ENCODE measurements around the gene PPP1R13B.
"Not testable (repeated sequence)": the region's sequence is repeated elsewhere in the genome, so short reads cannot be mapped to it uniquely, and the experiment has no call there.

PPP1R13B gene, protein sequence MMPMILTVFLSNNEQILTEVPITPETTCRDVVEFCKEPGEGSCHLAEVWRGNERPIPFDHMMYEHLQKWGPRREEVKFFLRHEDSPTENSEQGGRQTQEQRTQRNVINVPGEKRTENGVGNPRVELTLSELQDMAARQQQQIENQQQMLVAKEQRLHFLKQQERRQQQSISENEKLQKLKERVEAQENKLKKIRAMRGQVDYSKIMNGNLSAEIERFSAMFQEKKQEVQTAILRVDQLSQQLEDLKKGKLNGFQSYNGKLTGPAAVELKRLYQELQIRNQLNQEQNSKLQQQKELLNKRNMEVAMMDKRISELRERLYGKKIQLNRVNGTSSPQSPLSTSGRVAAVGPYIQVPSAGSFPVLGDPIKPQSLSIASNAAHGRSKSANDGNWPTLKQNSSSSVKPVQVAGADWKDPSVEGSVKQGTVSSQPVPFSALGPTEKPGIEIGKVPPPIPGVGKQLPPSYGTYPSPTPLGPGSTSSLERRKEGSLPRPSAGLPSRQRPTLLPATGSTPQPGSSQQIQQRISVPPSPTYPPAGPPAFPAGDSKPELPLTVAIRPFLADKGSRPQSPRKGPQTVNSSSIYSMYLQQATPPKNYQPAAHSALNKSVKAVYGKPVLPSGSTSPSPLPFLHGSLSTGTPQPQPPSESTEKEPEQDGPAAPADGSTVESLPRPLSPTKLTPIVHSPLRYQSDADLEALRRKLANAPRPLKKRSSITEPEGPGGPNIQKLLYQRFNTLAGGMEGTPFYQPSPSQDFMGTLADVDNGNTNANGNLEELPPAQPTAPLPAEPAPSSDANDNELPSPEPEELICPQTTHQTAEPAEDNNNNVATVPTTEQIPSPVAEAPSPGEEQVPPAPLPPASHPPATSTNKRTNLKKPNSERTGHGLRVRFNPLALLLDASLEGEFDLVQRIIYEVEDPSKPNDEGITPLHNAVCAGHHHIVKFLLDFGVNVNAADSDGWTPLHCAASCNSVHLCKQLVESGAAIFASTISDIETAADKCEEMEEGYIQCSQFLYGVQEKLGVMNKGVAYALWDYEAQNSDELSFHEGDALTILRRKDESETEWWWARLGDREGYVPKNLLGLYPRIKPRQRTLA

GRCh38 chr14:103847451-103848174 is at the start of gene PPP1R13B:
Gene PPP1R13B (minus strand): TSS chr14:103847575. CDS start chr14:103847307, 268 bp downstream.
- DNase-seq: peak; percentile 95

GRCh38 chr14:103896578-103896977 is 49.2 kb upstream of the PPP1R13B start:
- no peak for DNase-seq

DNA sequence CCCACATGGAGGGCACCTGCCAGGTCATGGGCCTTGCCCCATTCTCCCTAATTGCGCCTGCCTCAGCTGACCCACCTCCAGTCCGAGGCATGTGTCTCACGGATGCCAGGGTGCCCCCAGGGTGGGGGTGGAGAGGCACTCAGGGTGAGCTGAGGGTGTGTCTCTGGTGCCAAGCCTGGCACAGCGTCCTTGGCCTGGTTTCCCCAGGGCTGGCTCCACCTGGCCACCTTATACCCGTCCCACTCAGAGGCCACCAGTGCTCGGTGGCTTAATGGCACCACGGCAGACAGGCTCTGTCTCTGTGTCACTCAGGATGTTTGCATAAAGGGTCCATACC is 47.3 kb upstream of the PPP1R13B start:
- no peak for DNase-seq

DNA sequence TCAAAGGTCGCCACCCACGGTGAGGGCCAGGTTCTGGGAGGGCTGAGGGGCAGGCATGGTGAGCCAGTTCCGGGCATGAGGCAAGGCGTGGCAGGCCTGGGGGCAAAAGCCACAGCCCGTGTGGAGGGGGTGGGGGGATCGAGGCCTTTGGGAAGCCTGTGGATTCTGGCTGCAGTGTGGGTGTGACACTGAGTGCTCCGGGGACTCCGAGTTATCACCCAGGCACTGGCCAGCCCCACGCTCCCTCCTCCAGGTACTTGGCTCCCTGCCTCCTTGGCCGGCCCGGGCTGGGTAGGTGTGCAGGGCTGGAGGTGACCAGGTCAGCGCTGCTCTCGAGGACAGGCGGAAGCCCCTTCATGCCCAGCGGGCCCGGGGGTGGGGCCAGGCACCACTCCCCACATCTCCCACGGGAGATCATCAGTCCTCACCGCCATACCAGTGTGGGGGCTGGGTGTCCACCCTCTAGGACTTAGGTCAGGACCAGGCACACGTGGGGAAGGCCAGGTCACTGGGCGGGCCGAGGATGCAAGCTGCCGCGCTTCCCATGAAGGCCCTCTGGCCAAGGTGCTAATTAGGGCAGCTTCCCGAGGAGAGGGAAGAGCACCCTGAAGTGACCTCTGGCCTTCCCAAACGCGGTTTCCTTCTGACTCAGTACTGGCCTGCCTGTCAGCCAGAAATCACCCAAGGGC is 46.8 kb upstream of the PPP1R13B start:
- DNase-seq: no peak

DNA sequence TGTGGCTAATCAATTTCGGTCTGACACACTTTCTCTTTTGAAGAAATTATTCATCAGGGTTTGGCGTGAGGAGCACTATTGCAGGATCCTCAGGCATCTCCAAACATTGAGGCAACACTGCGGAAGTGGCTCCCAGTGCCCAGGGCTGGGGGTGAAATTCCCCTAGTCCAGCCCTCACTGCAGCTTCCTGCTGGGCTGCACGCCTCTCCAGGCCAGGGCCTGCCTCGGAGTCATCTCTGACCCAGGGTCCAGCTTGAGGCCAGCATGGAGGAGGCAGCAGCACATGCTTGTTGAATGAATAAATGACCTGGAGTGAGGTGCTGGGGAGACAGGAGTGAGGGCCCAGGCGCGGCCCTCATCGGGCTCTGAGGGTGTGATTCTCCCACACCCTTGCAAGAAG is 44.9 kb upstream of the PPP1R13B start:
- DNase-seq: no peak

- no peak for DNase-seq
Observed at GRCh38 chr14:103891667-103892215, 44.4 kb upstream of the PPP1R13B start.

DNA sequence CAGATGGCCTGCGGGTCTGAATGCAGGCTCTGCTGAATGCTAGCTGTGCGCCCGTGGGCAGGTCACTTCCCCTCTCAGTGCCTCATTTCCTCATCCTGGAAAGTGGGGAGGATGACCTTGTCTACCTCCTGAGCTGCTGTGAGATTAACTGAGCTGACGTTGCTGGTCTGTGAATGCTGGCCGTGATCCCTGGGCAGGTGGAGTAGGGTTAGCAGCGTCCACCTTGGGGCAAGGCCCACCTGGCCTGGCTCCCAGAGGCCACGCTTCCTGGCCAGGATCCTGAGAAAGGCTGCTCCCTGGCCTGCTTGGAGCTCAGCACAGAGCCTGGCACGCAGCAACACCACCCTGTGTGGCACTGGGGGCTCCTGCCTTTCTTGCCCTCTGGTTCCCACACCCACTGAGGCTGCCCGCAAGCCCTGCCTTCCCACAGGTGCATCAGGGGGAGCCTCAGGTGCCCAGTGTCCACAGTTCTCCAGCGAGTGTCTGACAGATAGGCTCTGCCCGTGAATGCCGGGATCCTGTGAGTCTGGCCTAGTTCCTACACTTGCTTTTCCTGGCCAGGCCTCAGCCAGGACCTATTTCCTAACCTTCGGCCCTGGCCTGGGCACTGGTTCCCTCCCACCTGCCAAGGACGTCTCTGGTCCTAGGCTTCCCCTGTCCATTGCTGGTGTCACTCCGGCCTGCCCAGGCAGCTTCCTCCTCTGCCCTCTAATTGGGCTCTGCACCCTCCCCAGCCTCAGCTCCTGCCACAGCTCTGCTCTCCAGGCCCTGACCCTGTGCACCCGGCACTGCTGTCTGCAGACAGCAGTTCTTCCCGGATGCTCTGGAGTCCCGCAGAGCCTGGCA is 43.7 kb upstream of the PPP1R13B start:
- DNase-seq: no peak

DNA sequence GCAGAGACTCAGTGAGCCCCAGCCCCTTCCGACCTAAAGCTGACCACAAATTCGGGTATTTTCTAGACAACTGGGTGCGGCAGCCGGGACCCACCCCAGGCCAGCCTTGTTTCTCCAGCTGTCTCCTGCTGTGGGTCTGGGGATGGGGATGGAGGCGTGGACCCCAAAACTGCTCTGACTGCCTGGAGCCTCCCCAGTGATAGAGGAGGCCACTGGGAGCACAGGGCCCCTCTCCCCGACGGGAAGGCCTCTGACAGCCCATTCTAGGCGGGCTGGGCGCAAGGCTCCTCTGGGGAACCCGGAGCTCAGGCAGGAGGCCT is 42.6 kb upstream of the PPP1R13B start:
- DNase-seq: no peak

GRCh38 chr14:103889313-103890051 is 42.1 kb upstream of the PPP1R13B start:
- DNase-seq: no peak

GRCh38 chr14:103889002-103889312 is 41.6 kb upstream of the PPP1R13B start:
- DNase-seq: not testable (repeated sequence)

GRCh38 chr14:103887557-103888115 is 40.3 kb upstream of the PPP1R13B start:
- no peak for DNase-seq

GRCh38 chr14:103887170-103887501 is 39.8 kb upstream of the PPP1R13B start:
- no peak for DNase-seq

DNA sequence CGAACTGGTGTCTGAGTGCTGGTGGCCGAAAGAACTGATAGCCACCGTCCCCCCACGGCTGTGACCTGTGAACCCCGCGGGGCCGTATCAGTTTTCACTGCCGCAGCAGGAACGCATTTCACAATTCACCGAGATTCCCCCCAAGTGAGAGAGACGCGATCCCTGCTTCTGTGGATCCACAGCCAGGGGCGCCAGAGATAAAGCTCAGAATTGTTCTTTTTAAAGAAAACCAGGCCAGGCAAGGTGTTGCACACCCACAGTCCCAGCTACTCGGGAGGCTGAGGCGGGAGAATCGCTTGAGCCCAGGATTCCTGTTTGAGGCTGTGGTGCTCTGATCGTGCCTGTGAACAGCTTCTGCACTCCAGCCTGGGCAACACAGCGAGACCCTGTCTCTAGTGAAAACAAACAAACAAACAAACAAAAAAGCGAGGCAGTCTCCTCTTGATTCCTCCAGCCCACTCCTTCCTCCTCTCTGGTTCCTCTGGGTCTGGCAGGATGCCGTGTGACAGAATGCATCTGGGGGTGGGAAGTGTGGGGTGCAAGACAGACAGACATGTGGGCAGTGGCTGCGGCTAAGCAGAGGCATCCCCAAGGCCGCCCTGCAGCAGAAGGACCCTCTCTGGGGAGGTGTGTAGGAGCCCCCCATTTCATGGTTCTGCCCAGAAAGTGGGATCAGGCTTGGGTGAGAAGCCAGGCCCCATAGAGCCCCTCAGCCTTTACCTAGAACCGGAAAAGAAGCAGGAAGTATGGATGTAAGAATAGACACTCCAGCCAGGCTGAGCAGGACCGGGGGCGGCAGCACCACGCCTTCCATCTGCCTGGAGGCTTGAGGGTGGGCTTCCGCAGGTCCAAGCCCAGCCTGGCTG is 39.2 kb upstream of the PPP1R13B start:
- no peak for DNase-seq

DNA sequence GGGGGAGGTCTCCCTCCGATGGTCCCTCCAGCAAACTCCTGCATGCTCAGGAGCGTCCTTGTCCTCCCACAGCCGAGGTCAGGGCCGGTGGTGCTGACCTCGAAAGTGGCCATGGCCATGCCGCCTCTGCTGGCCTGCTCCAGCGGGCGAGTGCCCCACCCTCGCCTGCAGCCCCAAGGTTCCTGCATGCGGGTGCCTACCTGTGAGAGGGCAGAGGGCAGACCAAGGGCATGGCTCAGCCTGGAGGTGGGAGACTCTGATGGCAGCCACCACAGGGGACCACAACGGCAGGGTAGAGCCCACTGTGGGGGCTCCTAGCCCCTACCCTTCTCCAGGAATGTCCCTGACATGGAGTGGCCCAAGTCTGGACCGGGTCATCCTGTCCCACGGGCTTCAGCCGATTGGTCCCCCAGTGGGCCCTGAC is 38.1 kb upstream of the PPP1R13B start:
- DNase-seq: no peak

DNA sequence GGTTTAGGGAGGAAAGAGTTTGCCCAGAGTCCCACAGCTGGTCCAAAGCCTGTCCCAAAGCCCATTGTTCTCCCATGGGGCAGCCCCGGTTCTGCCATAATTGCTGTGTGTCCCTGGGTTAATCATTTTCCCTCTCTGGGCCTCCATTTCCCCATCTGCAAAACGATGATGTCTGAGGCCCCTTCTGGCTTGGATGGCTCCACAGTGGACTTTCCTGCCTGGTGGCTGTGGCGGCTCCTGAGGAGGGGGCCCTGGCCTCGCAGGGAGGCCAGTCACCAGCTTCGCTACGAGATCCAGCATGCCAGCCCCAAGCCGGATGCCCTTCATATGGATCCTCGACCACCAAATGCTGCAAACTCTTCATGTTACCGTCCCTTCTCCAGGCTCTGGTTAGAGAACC is 37.5 kb upstream of the PPP1R13B start:
- DNase-seq: no peak

DNA sequence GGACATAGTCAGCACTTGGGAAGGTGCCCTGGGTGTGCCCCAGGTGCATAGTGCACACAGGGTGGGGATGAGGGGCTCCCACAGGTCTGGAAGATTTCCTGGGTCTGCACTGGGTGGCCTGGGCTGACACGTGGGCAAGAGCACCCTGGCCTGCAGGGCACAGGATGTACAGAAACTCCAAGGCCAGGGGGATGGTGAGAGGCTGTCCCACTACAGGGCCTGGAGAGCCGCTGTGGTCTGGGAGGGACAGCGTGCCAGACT is 35.8 kb upstream of the PPP1R13B start:
- DNase-seq: no peak

DNA sequence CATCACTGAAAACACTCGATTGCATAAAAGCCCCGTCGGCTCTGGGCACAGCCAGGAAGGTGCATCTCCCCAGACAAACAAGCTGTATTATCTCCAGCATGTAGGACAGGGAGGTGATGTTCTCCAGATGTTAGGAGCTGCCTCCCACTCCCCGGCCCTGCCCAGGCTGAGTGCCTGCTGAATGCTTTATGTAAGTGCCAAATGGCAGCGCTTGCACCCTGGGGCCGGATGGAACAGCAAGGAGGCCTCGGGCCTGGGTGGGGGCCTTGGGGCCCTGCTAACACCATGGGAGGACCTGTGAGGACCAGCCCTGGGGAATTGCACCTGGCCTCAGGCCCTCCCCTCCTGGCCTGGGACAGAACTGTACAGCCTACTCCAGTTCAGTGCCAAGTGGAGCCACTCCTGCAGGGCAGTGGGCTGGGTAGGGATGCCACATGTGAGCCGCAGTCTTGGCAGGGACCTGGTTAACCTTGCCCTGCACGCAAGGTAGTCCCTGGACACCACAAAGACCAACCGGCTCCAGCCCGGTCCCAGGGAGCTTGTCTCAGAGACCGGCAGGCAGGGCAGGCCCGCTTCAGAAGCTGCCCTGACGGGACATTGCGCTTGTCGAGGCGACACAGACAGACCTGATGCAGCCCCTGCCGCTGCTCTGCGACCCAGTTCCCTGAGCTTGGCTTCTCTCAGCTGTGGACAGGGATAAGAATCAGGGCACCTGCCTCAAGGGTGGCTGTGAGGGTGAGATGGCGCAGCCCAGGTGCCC is 35.3 kb upstream of the PPP1R13B start:
- DNase-seq: no peak

- DNase-seq: no peak
Observed at GRCh38 chr14:103881268-103882201, 34.2 kb upstream of the PPP1R13B start.
